H1 (cell line): ENCODE results near the gene SERINC1. TPM values are rescaled to one million over a fixed set of nuclear protein-coding genes. Genes with fewer than 3 reads are reported as not detected.

Source experiments
- CTCF ChIA-PET: fragments of 300-600 bp; sonication (Branson Sonifier 250); formaldehyde crosslinking; loops from one replicate; lab custom pipeline; 2021; ENCODE audit not compliant: partially characterized antibody; lab: Charles Lee
- POLR2A ChIA-PET: fragments of 300-600 bp; sonication (Branson Sonifier 250); formaldehyde crosslinking; loops from one replicate; lab custom pipeline; 2021; ENCODE audit warnings: inconsistent platforms; ENCODE audit not compliant: partially characterized antibody; lab: Charles Lee
- DNase-seq, 2 experiments: peaks; one replicate each; pipeline versions ENCODE4 v3.0.0 to v3.0.0-alpha.2; 2010 to 2022; ENCODE audit warnings: low spot score in 2 of 2, low read depth in 1 of 2, mixed read lengths in 1 of 2
- FAIRE-seq: peaks from 2 replicates; lab custom pipeline; 2011; peaks lifted over from hg19 to GRCh38; lab: Jason Lieb, UNC
- H2AFZ ChIP-seq: 2 replicates; pipeline ENCODE4 v1.8.1; 2012; ENCODE audit warnings: low read length, inconsistent platforms
- H2AK5ac ChIP-seq: 2 replicates; pipeline ENCODE4 v1.6.1; 2013; ENCODE audit warnings: low read depth, low read length
- H2BK120ac ChIP-seq: replicated peaks from 2 replicates; pipeline ENCODE3; 2013; ENCODE audit warnings: low read depth, low read length, inconsistent platforms
- H2BK12ac ChIP-seq: 2 replicates; pipeline ENCODE4 v1.6.1; 2013; ENCODE audit warnings: low read depth, low read length
- H2BK15ac ChIP-seq: 2 replicates; pipeline ENCODE4 v1.6.1; 2013; ENCODE audit warnings: low read length
- H2BK20ac ChIP-seq: 2 replicates; pipeline ENCODE4 v1.6.1; 2013; ENCODE audit warnings: low read length
- H2BK5ac ChIP-seq: 2 replicates; pipeline ENCODE4 v1.6.1; 2013; ENCODE audit warnings: low read depth, low read length
- H3K14ac ChIP-seq: 2 replicates; pipeline ENCODE4 v1.6.1; 2013; ENCODE audit warnings: inconsistent platforms; ENCODE audit not compliant: insufficient read length
- H3K18ac ChIP-seq: 2 replicates; pipeline ENCODE4 v1.6.1; 2013; ENCODE audit warnings: low read length; ENCODE audit errors: extremely low read depth
- H3K23ac ChIP-seq: 2 replicates; pipeline ENCODE4 v1.6.1; 2013; ENCODE audit warnings: inconsistent platforms; ENCODE audit not compliant: insufficient read length
- H3K23me2 ChIP-seq: 2 replicates; pipeline ENCODE4 v1.6.1; 2013; ENCODE audit warnings: low read depth, low read length
- H3K27ac ChIP-seq: 2 replicates; pipeline ENCODE4 v1.6.1; 2011; ENCODE audit warnings: low read depth, low read length, inconsistent platforms
- H3K27me3 ChIP-seq, 4 experiments: replicated peaks in 1 of 4; 1 replicate in 1 of 4; 2 replicates in 3 of 4; pipeline versions ENCODE4 v1.6.1 to v1.8.1; 2011 to 2013; ENCODE audit warnings: low read length in 3 of 4, mild to moderate bottlenecking in 3 of 4, inconsistent platforms in 2 of 4, mixed read lengths in 2 of 4, moderate library complexity in 1 of 4; ENCODE audit not compliant: control insufficient read depth in 3 of 4, insufficient read depth in 3 of 4; ENCODE audit errors: extremely low read depth in 1 of 4
- H3K36me3 ChIP-seq, 4 experiments: 2 replicates each; pipeline versions ENCODE4 v1.6.1 to v1.8.1; 2011 to 2013; ENCODE audit warnings: mild to moderate bottlenecking in 4 of 4, low read length in 3 of 4, moderate library complexity in 2 of 4, control low read depth in 1 of 4, inconsistent platforms in 1 of 4; ENCODE audit not compliant: insufficient read depth in 4 of 4, control insufficient read depth in 2 of 4
- H3K4ac ChIP-seq: replicated peaks from 2 replicates; pipeline ENCODE3; 2013; ENCODE audit warnings: low read length, low read depth, mixed read lengths, inconsistent platforms; ENCODE audit not compliant: insufficient read length
- H3K4me1 ChIP-seq, 4 experiments: replicated peaks in 1 of 4; 1 replicate in 1 of 4; 2 replicates in 3 of 4; pipeline versions ENCODE4 v1.6.1 to v1.8.1; 2011 to 2013; ENCODE audit warnings: low read length in 3 of 4, inconsistent platforms in 2 of 4, mixed read lengths in 1 of 4; ENCODE audit not compliant: insufficient read depth in 4 of 4, control insufficient read depth in 3 of 4
- H3K4me2 ChIP-seq, 2 experiments: 2 replicates each; pipeline versions ENCODE4 v1.6.1 to v1.8.1; 2011 to 2013; ENCODE audit warnings: low read depth in 2 of 2, low read length in 2 of 2, control low read depth in 1 of 2, inconsistent platforms in 1 of 2, mild to moderate bottlenecking in 1 of 2; ENCODE audit not compliant: insufficient read depth in 1 of 2
- H3K4me3 ChIP-seq, 4 experiments: fragments of 200-600, 300-600 bp in 1 of 4; sonication (generic), shearing (Covaris generic), sonication (Bioruptor Twin) in 1 of 4; 2 replicates each; pipeline versions ENCODE4 v1.5.1 to v1.8.1; 2011 to 2016; ENCODE audit warnings: low read length in 4 of 4, low read depth in 3 of 4, control low read depth in 2 of 4, inconsistent platforms in 2 of 4, mild to moderate bottlenecking in 2 of 4, mixed read lengths in 1 of 4, moderate library complexity in 1 of 4; ENCODE audit not compliant: insufficient read depth in 2 of 4; ENCODE audit errors: extremely low read depth in 1 of 4
- H3K56ac ChIP-seq: replicated peaks from 2 replicates; pipeline ENCODE3; 2013; ENCODE audit warnings: low read depth, mild to moderate bottlenecking, mixed read lengths, low read length, inconsistent platforms; ENCODE audit not compliant: insufficient read length
- H3K79me1 ChIP-seq: 2 replicates; pipeline ENCODE4 v1.6.1; 2013; ENCODE audit warnings: low read depth, low read length, control low read depth
- H3K79me2 ChIP-seq, 2 experiments: 2 replicates each; pipeline versions ENCODE4 v1.6.1 to v1.8.1; 2012 to 2013; ENCODE audit warnings: low read length in 2 of 2, mild to moderate bottlenecking in 2 of 2, inconsistent platforms in 1 of 2; ENCODE audit not compliant: insufficient read depth in 2 of 2, control insufficient read depth in 1 of 2
- H3K9ac ChIP-seq, 4 experiments: replicated peaks in 1 of 4; 1 replicate in 1 of 4; 2 replicates in 3 of 4; pipeline versions ENCODE4 v1.6.1 to v1.8.1; 2011 to 2013; ENCODE audit warnings: low read depth in 3 of 4, low read length in 3 of 4, control low read depth in 2 of 4, mild to moderate bottlenecking in 2 of 4, moderate library complexity in 2 of 4, inconsistent platforms in 1 of 4; ENCODE audit errors: extremely low read depth in 1 of 4
- H3K9me3 ChIP-seq, 2 experiments: 2 replicates each; pipeline versions ENCODE4 v1.6.1 to v1.8.1; 2012 to 2013; ENCODE audit warnings: mild to moderate bottlenecking in 2 of 2, moderate library complexity in 2 of 2, control low read depth in 1 of 2, inconsistent platforms in 1 of 2, low read depth in 1 of 2, low read length in 1 of 2, mixed read lengths in 1 of 2; ENCODE audit not compliant: insufficient read depth in 2 of 2
- H4K20me1 ChIP-seq, 2 experiments: replicated peaks in 1 of 2; 2 replicates each; pipeline versions ENCODE3 to v1.8.1; 2011 to 2013; ENCODE audit warnings: inconsistent platforms in 2 of 2, low read length in 2 of 2, mild to moderate bottlenecking in 1 of 2; ENCODE audit not compliant: insufficient read depth in 2 of 2, control insufficient read depth in 1 of 2
- H4K5ac ChIP-seq: 2 replicates; pipeline ENCODE4 v1.6.1; 2013; ENCODE audit warnings: low read length, low read depth, mixed read lengths, inconsistent platforms; ENCODE audit not compliant: insufficient read length
- H4K8ac ChIP-seq: 2 replicates; pipeline ENCODE4 v1.8.0; 2013; ENCODE audit warnings: mild to moderate bottlenecking, moderate library complexity, low read length, inconsistent platforms; ENCODE audit not compliant: insufficient read depth; ENCODE audit errors: extremely low read depth
- H4K91ac ChIP-seq: replicated peaks from 2 replicates; pipeline ENCODE3; 2013; ENCODE audit warnings: low read length, mixed read lengths, inconsistent platforms; ENCODE audit not compliant: insufficient read length
- ASH2L ChIP-seq: fragments of 200-600, 300-600 bp; sonication (generic); IDR thresholded peaks from one replicate; pipeline ENCODE4 v1.7.1; 2017; ENCODE audit warnings: low read length
- ATF2 ChIP-seq: IDR thresholded peaks from 2 replicates; pipeline ENCODE4 v1.6.1; 2012; ENCODE audit warnings: low read length, inconsistent platforms
- CEBPB ChIP-seq: IDR thresholded peaks from 2 replicates; pipeline ENCODE4 v1.6.1; 2012; ENCODE audit warnings: low read depth, low read length
- EZH2 ChIP-seq: fragments of 200-600 bp; sonication (generic); IDR thresholded peaks from 2 replicates; pipeline ENCODE4 v1.7.1; 2012; ENCODE audit warnings: low read depth, mild to moderate bottlenecking, moderate library complexity, low read length, inconsistent platforms; ENCODE audit not compliant: severe bottlenecking
- GABPA ChIP-seq: IDR thresholded peaks from 2 replicates; pipeline ENCODE4 v1.6.1; 2011; ENCODE audit warnings: mild to moderate bottlenecking, low read length, moderate library complexity, borderline replicate concordance; ENCODE audit not compliant: insufficient read depth
- NRF1 ChIP-seq: IDR thresholded peaks from 2 replicates; pipeline ENCODE4 v1.6.1; 2011; ENCODE audit warnings: mild to moderate bottlenecking, low read depth, low read length, improper control_type of control experiment
- RFX5 ChIP-seq: IDR thresholded peaks from 2 replicates; pipeline ENCODE4 v1.6.1; 2011; ENCODE audit warnings: low read depth, low read length, improper control_type of control experiment, borderline replicate concordance
- SIRT6 ChIP-seq: IDR thresholded peaks from one replicate; pipeline ENCODE4 v1.7.1; 2012; ENCODE audit warnings: low read length, inconsistent platforms
- SP1 ChIP-seq: IDR thresholded peaks from 2 replicates; pipeline ENCODE4 v1.6.1; 2011; ENCODE audit warnings: low read depth, low read length
- SRF ChIP-seq: IDR thresholded peaks from 2 replicates; pipeline ENCODE4 v1.6.1; 2011; ENCODE audit warnings: mild to moderate bottlenecking, low read depth, low read length, moderate library complexity
- TAF1 ChIP-seq: IDR thresholded peaks from 2 replicates; pipeline ENCODE4 v1.6.1; 2011; ENCODE audit warnings: mild to moderate bottlenecking, low read depth, low read length
- TEAD4 ChIP-seq: IDR thresholded peaks from 2 replicates; pipeline ENCODE4 v1.6.1; 2012; ENCODE audit warnings: low read depth, low read length, inconsistent platforms, mixed read lengths
- WGBS, 2 experiments: shearing (Covaris generic) in 1 of 2; methylation state at CpG; one replicate each; pipeline versions ENCODE4 v1.1.6 to v1.1.7; 2013 to 2015; ENCODE audit warnings: low lambda C conversion rate in 2 of 2, mixed read lengths in 2 of 2, inconsistent platforms in 1 of 2, low coverage in 1 of 2, missing lambda C conversion rate in 1 of 2; ENCODE audit not compliant: insufficient replicate concordance in 2 of 2, insufficient coverage in 1 of 2, insufficient read length in 1 of 2; ENCODE audit errors: extremely low coverage in 1 of 2, missing lambda C conversion rate in 1 of 2; 5-methylcytosine and 5-hydroxymethylcytosine counted together
- polyA plus RNA-seq, 7 experiments: library from polyadenylated mRNA; depleted of rRNA in 3 of 7; stranded (reverse) in 5 of 7; unstranded in 2 of 7; fragments of >200 nt in 5 of 7; fragments of 200-250 nt in 2 of 7; gene quantifications; 1 replicate in 5 of 7; 2 replicates in 1 of 7; 4 replicates in 1 of 7; pipeline versions ENCODE4 v1.2.1 to v1.2.3, GENCODE V29; 2011 to 2013; ENCODE audit warnings: missing spikeins in 2 of 7, mixed read lengths in 2 of 7
- total RNA-seq: library from RNA; stranded (reverse); fragmentation: NEBNext Ultra II Directional; extraction: Animal tissue kit (Norgen Biotek cat#: 25700); gene quantifications from 2 replicates; pipeline ENCODE4 v1.2.1, GENCODE V29; 2021

Gene SERINC1
- total and polyA plus RNA-seq, 2 of the 8 experiments (the other 6 are each of a cell fraction or from before 2014, with no cell fraction given): 15.4 to 38.6 TPM

- Histone ChIP-seq H4K91ac (no peak overlapping the region), H2BK12ac (no peak overlapping the region), H3K56ac (no peak overlapping the region), H3K4me2 (no peak overlapping the region), H2AFZ (no peak overlapping the region), H3K27ac (no peak overlapping the region), H3K4me1 (no peaks in the 10 kb centered on the region), H2BK15ac (no peak overlapping the region), H3K9me3 (no peaks in the 10 kb centered on the region), H3K79me2 (peaks cover 0 to 8% of the 10 kb centered on the region in 2 experiments; a peak in 1 of 4 replicates), H4K5ac (no peak overlapping the region), H3K4ac (no peak overlapping the region), H4K8ac (no peak overlapping the region), H3K18ac (no peak overlapping the region), H3K14ac (no peak overlapping the region), H3K23me2 (no peaks in the 10 kb centered on the region), H3K4me3 (no peak overlapping the region), H2AK5ac (no peak overlapping the region), H3K9ac (no peak overlapping the region), H3K23ac (no peak overlapping the region), H2BK20ac (no peak overlapping the region), H3K79me1 (no peaks in the 10 kb centered on the region), H2BK5ac (no peak overlapping the region), H2BK120ac (no peak overlapping the region), H3K27me3 (no peaks in the 10 kb centered on the region), H4K20me1 (no peaks in the 10 kb centered on the region), H3K36me3 (peaks cover 0 to 35% (median 0%) of the 10 kb centered on the region in 4 experiments; a peak in 1 of 8 replicates)
- ChIA-PET CTCF (interaction anchor here (0.6 to 1.7 kb wide), 2 partner anchors 19 to 484 kb away, joined by 3 to 4 read pairs; no protein-coding TSS in a partner anchor), POLR2A (no interaction called here)
- DNase-seq (no peak), FAIRE-seq (no peak)
- WGBS, 2 experiments: 92% methylated on average over 13 of the region's 13 CpGs; no CpG with 5 or more reads in 1 of the 2 experiments
- TF ChIP-seq NRF1 (no peak), RFX5 (no peak), EZH2 (no peak), GABPA (no peak), SP1 (no peak), CEBPB (no peak), TEAD4 (no peak), SIRT6 (no peak), TAF1 (no peak), ATF2 (no peak), ASH2L (no peak), SRF (no peak)
Measured at GRCh38 chr6:122511193-122511924, 39.8 kb upstream of the SERINC1 start.
